ENCODE data around the gene IQSEC3. TPM values are rescaled to one million over a fixed set of nuclear protein-coding genes. Genes with fewer than 3 reads are reported as not detected.

The IQSEC3 gene
- total and polyA plus RNA-seq, 2 of the 13 experiments (the other 11 are each of a cell fraction or from before 2014, with no cell fraction given): not detected

DNA sequence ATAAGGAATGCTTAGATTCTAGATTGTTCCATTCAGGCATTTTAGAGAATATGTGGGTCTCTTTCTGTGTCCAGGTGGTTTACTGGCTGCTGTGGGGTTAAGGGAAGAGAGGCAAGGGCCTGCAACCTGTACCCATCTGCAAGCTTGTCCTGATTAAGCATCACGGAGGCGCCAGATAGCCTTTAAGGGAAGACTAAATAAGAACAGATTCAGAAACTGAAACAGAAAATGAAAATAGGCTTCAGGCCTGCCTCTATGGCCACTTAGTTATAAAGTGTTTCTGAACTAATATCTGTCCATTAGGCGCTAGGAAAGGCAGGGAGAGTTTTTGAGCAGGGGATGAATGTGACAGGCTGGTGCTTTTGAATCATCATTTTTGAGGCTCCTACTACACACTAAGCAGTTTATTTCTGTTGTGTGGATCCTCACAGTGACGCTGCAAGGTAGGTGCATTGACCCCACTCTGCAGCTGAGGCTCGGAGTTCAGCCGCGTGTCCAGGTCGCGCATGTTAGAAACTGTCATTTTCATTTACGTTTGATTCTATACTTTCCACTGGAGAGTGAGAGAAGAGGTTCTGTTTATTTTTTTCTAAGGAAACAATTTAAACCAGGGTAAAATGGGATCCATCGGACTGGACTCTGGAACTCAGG lies 100.0 kb downstream of the IQSEC3 start (continued):
- no peak for TF ChIP-seq PAXIP1 (CRISPR knock-in tag; conservative IDR thresholded peaks at IDR 0.05)
- TF ChIP-seq TOPORS (CRISPR knock-in tag; IDR thresholded peaks at IDR 0.05): no peak

- in situ Hi-C loops (cut with HindIII; ENCODE audit: extremely low pct_ligation_motif_present, low pct_unique_long_range_greater_than_20kb): no loop called here
- H4K20me1 ChIP-seq (ENCODE audit: insufficient read depth, low read length): 0 out of 2 replicates have a peak, but pooled peaks cover 3% of the 10 kb centered on the region
- WGBS (ENCODE audit: low lambda C conversion rate): 59% methylated on average over 8 of the region's 12 CpGs
- ChIA-PET CTCF (ENCODE audit: low intra/inter-chr PET ratio, low total read pairs) (no interaction called here), POLR2A (no interaction called here)
- no peak for FAIRE-seq
- H3K4me2 ChIP-seq (ENCODE audit: low read depth, low read length): no peak overlapping the region
- peaks cover 1 to 92% of the 10 kb centered on the region in 2 experiments; a peak in 4 of 5 replicates for H3K27me3 ChIP-seq (ENCODE audit: control insufficient read depth in 1 of 2, insufficient read depth in 2 of 2, low read length in 2 of 2)
- no peaks in the 10 kb centered on the region for H3K36me3 ChIP-seq (replicated peaks in 1 of 2; ENCODE audit: control insufficient read depth in 1 of 2, insufficient read depth in 2 of 2, low read length in 2 of 2)
- no peak overlapping the region for H3K27ac ChIP-seq (ENCODE audit: extremely low read length, insufficient read depth, low read length)
- no peaks in the 10 kb centered on the region for H3K9me3 ChIP-seq (ENCODE audit: low read length)
- no peak overlapping the region for H2AFZ ChIP-seq (ENCODE audit: low read length)
- intact Hi-C loops (cut with micrococcal nuclease; ENCODE audit: unreplicated experiment): no loop called here
- ATAC-seq: no peak
- no TSS peak for BruUV-seq (replicated peaks)
- H3K4me1 ChIP-seq (ENCODE audit: insufficient read depth, low read length): peaks cover 32% of the 10 kb centered on the region
- no peaks in the 10 kb centered on the region for H3K79me2 ChIP-seq (ENCODE audit: insufficient read depth, low read length)
- H3K4me3 ChIP-seq (replicated peaks in 1 of 3; ENCODE audit: insufficient read depth in 1 of 3, low read depth in 2 of 3, low read length in 3 of 3): no peak overlapping the region
- DNase-seq (ENCODE audit: low spot score): no peak
- no peak overlapping the region for H3K9ac ChIP-seq (ENCODE audit: insufficient read depth, low read depth, low read length)
- TF ChIP-seq ZSCAN31 (CRISPR knock-in tag; IDR thresholded peaks at IDR 0.05; ENCODE audit: low read depth) (no peak), ZNF543 (CRISPR knock-in tag; IDR thresholded peaks at IDR 0.05) (no peak), ZNF124 (CRISPR knock-in tag; IDR thresholded peaks at IDR 0.05) (no peak), ZNF326 (CRISPR knock-in tag; IDR thresholded peaks at IDR 0.05; ENCODE audit: borderline replicate concordance) (no peak), ATF1 (CRISPR knock-in tag; IDR thresholded peaks at IDR 0.05) (no peak), CBX1 (IDR thresholded peaks at IDR 0.05; ENCODE audit: low read depth) (no peak), DR1 (CRISPR knock-in tag; IDR thresholded peaks at IDR 0.05) (no peak), MYC (CRISPR knock-in tag; IDR thresholded peaks at IDR 0.05; ENCODE audit: borderline replicate concordance) (no peak), NCOR1 (IDR thresholded peaks at IDR 0.05; ENCODE audit: borderline replicate concordance, low read length) (no peak), ZBTB20 (CRISPR knock-in tag; IDR thresholded peaks at IDR 0.05; ENCODE audit: borderline replicate concordance, low read depth) (no peak), MTF1 (CRISPR knock-in tag; IDR thresholded peaks at IDR 0.05) (no peak), SNAPC5 (CRISPR knock-in tag; IDR thresholded peaks at IDR 0.05; ENCODE audit: borderline replicate concordance) (no peak)
- TF ChIP-seq, protein P1, sequence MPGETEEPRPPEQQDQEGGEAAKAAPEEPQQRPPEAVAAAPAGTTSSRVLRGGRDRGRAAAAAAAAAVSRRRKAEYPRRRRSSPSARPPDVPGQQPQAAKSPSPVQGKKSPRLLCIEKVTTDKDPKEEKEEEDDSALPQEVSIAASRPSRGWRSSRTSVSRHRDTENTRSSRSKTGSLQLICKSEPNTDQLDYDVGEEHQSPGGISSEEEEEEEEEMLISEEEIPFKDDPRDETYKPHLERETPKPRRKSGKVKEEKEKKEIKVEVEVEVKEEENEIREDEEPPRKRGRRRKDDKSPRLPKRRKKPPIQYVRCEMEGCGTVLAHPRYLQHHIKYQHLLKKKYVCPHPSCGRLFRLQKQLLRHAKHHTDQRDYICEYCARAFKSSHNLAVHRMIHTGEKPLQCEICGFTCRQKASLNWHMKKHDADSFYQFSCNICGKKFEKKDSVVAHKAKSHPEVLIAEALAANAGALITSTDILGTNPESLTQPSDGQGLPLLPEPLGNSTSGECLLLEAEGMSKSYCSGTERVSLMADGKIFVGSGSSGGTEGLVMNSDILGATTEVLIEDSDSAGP (CRISPR knock-in tag; IDR thresholded peaks at IDR 0.05; ENCODE audit: borderline replicate concordance): no peak
- TF ChIP-seq, protein P2, sequence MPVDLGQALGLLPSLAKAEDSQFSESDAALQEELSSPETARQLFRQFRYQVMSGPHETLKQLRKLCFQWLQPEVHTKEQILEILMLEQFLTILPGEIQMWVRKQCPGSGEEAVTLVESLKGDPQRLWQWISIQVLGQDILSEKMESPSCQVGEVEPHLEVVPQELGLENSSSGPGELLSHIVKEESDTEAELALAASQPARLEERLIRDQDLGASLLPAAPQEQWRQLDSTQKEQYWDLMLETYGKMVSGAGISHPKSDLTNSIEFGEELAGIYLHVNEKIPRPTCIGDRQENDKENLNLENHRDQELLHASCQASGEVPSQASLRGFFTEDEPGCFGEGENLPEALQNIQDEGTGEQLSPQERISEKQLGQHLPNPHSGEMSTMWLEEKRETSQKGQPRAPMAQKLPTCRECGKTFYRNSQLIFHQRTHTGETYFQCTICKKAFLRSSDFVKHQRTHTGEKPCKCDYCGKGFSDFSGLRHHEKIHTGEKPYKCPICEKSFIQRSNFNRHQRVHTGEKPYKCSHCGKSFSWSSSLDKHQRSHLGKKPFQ (CRISPR knock-in tag; IDR thresholded peaks at IDR 0.05; ENCODE audit: insufficient replicate concordance): no peak
These were observed 101.5 kb downstream of the IQSEC3 start for GRCh38 chr12:167959-168600.
